Calu3 (cell line): Measurements from ENCODE around the gene SIRT1. TPM values are rescaled to one million over a fixed set of nuclear protein-coding genes. Genes with fewer than 3 reads are reported as not detected.

Experiments used
- BruUV-seq: library from RNA; stranded (reverse); fragments of 400-500 nt; replicated peaks from 2 replicates; lab custom pipeline; 2021; lab: Mats Ljungman, UMichigan
- CTCF ChIA-PET: fragments of 300-600 bp; sonication (Branson Sonifier 250); formaldehyde crosslinking; loops from one replicate; lab custom pipeline; 2022; ENCODE audit warnings: antibody characterized with exemption; lab: Charles Lee
- DNase-seq: peaks from one replicate; pipeline ENCODE4 v3.0.0; 2022
- H3K27ac Mint-ChIP-seq: one replicate; pipeline ENCODE4 v1.8.0; 2022; ENCODE audit warnings: mixed read lengths; ENCODE audit not compliant: unreplicated experiment
- H3K27me3 Mint-ChIP-seq: one replicate; pipeline ENCODE4 v1.8.0; 2022; ENCODE audit warnings: mixed read lengths; ENCODE audit not compliant: unreplicated experiment
- H3K36me3 Mint-ChIP-seq: one replicate; pipeline ENCODE4 v1.8.0; 2022; ENCODE audit warnings: mild to moderate bottlenecking, moderate library complexity, mixed read lengths; ENCODE audit not compliant: insufficient read depth, unreplicated experiment
- H3K4me1 Mint-ChIP-seq: one replicate; pipeline ENCODE4 v1.8.0; 2022; ENCODE audit warnings: mild to moderate bottlenecking, low read depth, mixed read lengths; ENCODE audit not compliant: unreplicated experiment
- H3K4me3 Mint-ChIP-seq: one replicate; pipeline ENCODE4 v1.8.0; 2022; ENCODE audit warnings: mild to moderate bottlenecking, low read depth, moderate library complexity, mixed read lengths; ENCODE audit not compliant: unreplicated experiment
- H3K9me3 Mint-ChIP-seq: one replicate; pipeline ENCODE4 v1.8.0; 2022; ENCODE audit warnings: low read depth, mixed read lengths; ENCODE audit not compliant: unreplicated experiment
- intact Hi-C: fragments of 100-400 bp; cut with micrococcal nuclease; formaldehyde crosslinking; loops from one replicate; pipeline ENCODE4 v1.10.0; 2022; ENCODE audit not compliant: unreplicated experiment
- total RNA-seq: library from RNA; stranded (reverse); gene quantifications from 2 replicates; pipeline ENCODE4 v1.2.3, GENCODE V29; 2022
- TF ChIP-seq, protein P1 (sequence below): fragments of 200-600 bp; IDR thresholded peaks from one replicate; pipeline ENCODE4 v1.8.0; 2022; ENCODE audit warnings: antibody characterized with exemption; ENCODE audit not compliant: unreplicated experiment

Gene SIRT1
- total RNA-seq, 1 experiment from 2014 or later: 26.1 TPM

DNA sequence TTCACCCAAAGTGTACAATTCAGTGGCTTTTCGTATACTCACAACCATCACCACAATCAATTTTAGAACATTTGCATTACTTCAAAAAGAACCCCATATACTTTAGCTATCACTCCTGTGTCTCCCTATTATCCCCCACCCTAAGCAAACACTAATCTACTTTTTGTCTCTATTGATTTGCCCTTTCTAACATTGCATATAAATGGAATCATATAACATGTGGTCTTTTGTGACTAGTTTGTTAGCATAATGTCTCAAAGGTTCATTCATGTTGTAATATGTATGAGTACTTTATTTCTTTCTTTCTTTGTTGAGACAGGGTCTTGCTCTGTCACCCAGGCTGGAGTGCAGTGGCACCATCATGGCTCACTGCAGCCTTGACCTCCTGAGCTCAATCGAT is 25.5 kb upstream of the SIRT1 start:
- Mint-ChIP-seq H3K4me3 (no peak overlapping the region), H3K27me3 (no peaks in the 10 kb centered on the region), H3K4me1 (no peaks in the 10 kb centered on the region), H3K9me3 (no peaks in the 10 kb centered on the region), H3K27ac (no peak overlapping the region), H3K36me3 (peaks cover 5% of the 10 kb centered on the region)
- DNase-seq: no peak
- TF ChIP-seq, protein P1, sequence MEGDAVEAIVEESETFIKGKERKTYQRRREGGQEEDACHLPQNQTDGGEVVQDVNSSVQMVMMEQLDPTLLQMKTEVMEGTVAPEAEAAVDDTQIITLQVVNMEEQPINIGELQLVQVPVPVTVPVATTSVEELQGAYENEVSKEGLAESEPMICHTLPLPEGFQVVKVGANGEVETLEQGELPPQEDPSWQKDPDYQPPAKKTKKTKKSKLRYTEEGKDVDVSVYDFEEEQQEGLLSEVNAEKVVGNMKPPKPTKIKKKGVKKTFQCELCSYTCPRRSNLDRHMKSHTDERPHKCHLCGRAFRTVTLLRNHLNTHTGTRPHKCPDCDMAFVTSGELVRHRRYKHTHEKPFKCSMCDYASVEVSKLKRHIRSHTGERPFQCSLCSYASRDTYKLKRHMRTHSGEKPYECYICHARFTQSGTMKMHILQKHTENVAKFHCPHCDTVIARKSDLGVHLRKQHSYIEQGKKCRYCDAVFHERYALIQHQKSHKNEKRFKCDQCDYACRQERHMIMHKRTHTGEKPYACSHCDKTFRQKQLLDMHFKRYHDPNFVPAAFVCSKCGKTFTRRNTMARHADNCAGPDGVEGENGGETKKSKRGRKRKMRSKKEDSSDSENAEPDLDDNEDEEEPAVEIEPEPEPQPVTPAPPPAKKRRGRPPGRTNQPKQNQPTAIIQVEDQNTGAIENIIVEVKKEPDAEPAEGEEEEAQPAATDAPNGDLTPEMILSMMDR: no peak
- CTCF ChIA-PET: interaction anchor here (0.6 kb wide), 2 partner anchors 320 to 354 kb away, joined by 4 to 6 read pairs; no protein-coding TSS in a partner anchor
- no TSS peak for BruUV-seq
- intact Hi-C loops: loop anchor here (5.0 to 10.0 kb wide), 3 partner anchors 58 to 443 kb away; no protein-coding TSS in a partner anchor

DNA sequence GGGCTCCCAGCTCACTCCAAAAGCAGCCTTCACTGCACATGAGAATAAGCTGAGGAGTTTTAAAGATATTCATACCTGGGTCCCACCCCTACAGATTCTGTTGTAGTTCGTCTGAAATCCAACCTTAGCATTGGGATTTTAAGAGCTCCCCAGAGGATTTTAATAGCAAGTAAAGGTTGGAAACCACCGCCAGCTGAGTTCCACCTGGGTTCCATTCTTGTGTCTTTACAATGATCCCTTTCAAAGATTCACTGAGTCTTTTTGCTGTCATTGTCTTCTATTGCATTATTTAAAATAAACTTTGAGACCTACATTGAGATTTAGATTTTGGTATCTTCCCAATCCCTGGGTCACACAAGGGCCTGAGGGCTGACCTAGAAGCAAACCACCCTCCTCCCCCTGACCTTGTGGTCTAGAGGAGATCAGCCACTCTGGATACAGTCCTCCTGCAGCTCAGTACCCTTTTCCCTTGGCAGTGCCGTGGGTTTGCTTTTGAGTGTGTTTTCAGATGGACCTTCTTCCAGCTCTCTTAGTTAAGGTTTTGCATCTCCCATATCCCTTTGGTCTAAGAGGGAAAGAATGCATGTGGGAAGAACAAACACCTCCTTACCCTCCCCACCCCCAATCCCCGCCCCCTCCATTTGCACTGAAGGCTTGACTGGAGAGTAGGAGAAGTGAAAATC is 22.6 kb upstream of the SIRT1 start:
- CTCF ChIA-PET: no interaction called here
- Mint-ChIP-seq H3K9me3 (no peaks in the 10 kb centered on the region), H3K27ac (no peak overlapping the region), H3K36me3 (no peaks in the 10 kb centered on the region), H3K4me1 (no peaks in the 10 kb centered on the region), H3K4me3 (no peak overlapping the region), H3K27me3 (no peaks in the 10 kb centered on the region)
- BruUV-seq: no TSS peak
- TF ChIP-seq, protein P1: no peak
- intact Hi-C loops: no loop called here
- no peak for DNase-seq

DNA sequence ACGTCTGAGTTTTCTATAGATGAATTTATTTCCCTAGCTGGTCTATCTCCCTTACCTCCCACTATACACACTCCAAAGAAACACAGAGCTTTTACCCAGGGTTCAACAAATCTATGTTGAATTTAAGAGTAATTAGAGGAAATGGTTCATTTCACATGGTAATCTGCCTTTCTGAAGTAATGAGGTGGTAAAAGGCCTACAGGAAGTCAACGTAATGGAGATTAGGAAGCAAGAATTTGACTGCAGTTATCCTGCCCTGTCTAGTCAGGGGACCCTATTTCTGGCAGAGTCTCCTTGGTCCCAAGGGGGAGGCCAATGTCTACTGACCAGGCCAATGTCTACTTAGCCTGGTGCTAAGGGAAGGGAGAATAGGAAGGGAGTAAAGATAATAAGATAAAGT is 21.4 kb upstream of the SIRT1 start:
- H3K4me3 Mint-ChIP-seq: no peak overlapping the region
- no peaks in the 10 kb centered on the region for H3K36me3 Mint-ChIP-seq
- no peaks in the 10 kb centered on the region for H3K4me1 Mint-ChIP-seq
- no TSS peak for BruUV-seq
- no peak overlapping the region for H3K27ac Mint-ChIP-seq
- TF ChIP-seq, protein P1: no peak
- intact Hi-C loops: no loop called here
- H3K27me3 Mint-ChIP-seq: no peaks in the 10 kb centered on the region
- CTCF ChIA-PET: interaction anchor here (1.2 kb wide), 1 partner anchor 10 kb away, joined by 4 read pairs; no protein-coding TSS in a partner anchor
- no peaks in the 10 kb centered on the region for H3K9me3 Mint-ChIP-seq
- DNase-seq: no peak

DNA sequence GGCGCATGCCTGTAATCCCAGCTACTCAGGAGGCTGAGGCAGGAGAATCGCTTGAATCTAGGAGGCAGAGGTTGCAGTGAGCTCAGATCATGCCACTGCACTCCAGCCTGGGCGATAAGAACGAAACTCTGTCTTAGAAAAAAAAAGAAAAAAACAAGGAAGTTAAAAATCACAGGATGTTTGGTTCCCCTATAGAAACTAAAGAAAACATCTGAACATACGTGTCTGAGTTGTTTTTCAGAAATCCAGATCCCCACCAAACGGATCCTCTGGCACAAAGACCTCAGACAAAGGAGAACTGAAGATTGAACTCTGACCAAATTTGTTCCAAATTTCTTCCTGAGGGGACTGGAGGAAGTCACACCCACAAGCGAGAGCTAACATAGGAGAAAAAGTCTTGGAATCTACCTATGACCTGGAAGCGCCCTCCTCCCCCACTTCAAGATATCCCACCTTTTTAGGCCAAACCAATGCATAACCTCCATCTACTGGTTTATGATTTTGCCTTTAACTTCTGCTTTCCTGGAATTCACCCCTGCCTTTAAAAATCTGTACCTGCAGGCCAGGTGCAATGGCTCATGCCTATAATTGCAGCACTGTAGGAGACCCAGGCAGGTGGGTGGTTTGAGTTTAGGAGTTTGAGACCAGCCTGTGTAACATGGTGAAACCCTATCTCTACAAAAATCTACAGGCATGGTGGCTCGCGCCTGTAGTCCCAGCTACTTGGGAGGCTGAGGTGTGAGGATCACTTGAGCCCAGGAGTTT is 19.7 kb upstream of the SIRT1 start:
- no peak for DNase-seq
- Mint-ChIP-seq H3K36me3 (no peaks in the 10 kb centered on the region), H3K27me3 (no peaks in the 10 kb centered on the region), H3K9me3 (no peaks in the 10 kb centered on the region), H3K4me1 (no peaks in the 10 kb centered on the region), H3K4me3 (no peak overlapping the region), H3K27ac (no peak overlapping the region)
- CTCF ChIA-PET: interaction anchor here (0.5 kb wide), 1 partner anchor 445 kb away, joined by 9 read pairs; no protein-coding TSS in a partner anchor
- TF ChIP-seq, protein P1: no peak
- no TSS peak for BruUV-seq
- intact Hi-C loops: no loop called here
